Immature natural killer cell (primary cell): ENCODE results near the gene CEP63. TPM values are rescaled to one million over a fixed set of nuclear protein-coding genes. Genes with fewer than 3 reads are reported as not detected.

Experiments used
- DNase-seq, 3 donors: peaks; one replicate each; pipeline ENCODE4 v3.0.0; 2022; ENCODE audit warnings: mixed read lengths in 1 of 3
- H3K27ac Mint-ChIP-seq, 6 donors: one replicate each; pipeline ENCODE4 v1.8.0; 2020; ENCODE audit warnings: mixed read lengths in 6 of 6, mild to moderate bottlenecking in 5 of 6, inconsistent platforms in 4 of 6, moderate library complexity in 3 of 6
- H3K27me3 Mint-ChIP-seq, 3 donors: one replicate each; pipeline ENCODE4 v1.8.0; 2020 to 2021; ENCODE audit warnings: low read depth in 3 of 3, mild to moderate bottlenecking in 3 of 3, mixed read lengths in 3 of 3, moderate library complexity in 3 of 3, inconsistent platforms in 1 of 3
- H3K36me3 Mint-ChIP-seq, 3 donors: one replicate each; pipeline ENCODE4 v1.8.0; 2020; ENCODE audit warnings: mixed read lengths in 3 of 3, inconsistent platforms in 2 of 3, mild to moderate bottlenecking in 2 of 3
- H3K4me1 Mint-ChIP-seq, 2 donors: one replicate each; pipeline ENCODE4 v1.8.0; 2020; ENCODE audit warnings: inconsistent platforms in 2 of 2, mild to moderate bottlenecking in 2 of 2, mixed read lengths in 2 of 2, moderate library complexity in 1 of 2
- H3K4me3 Mint-ChIP-seq, 5 donors: one replicate each; pipeline ENCODE4 v1.8.0; 2020; ENCODE audit warnings: mild to moderate bottlenecking in 5 of 5, mixed read lengths in 5 of 5, inconsistent platforms in 3 of 5, moderate library complexity in 3 of 5
- H3K9me3 Mint-ChIP-seq, 6 donors: one replicate each; pipeline ENCODE4 v1.8.0; 2020; ENCODE audit warnings: mild to moderate bottlenecking in 6 of 6, mixed read lengths in 6 of 6, inconsistent platforms in 4 of 6, moderate library complexity in 3 of 6
- polyA plus RNA-seq, 3 donors: library from polyadenylated mRNA; unstranded; fragments of 300-500 nt; fragmentation: Illumina TruSeq; gene quantifications; one replicate each; pipeline ENCODE4 v1.2.3, GENCODE V29; 2021

CEP63 gene
- 10 to 100 TPM in 2 of 3 donors, 1 to 10 TPM in 1; 6.3 to 17.6 (median 10.8) TPM for polyA plus RNA-seq

GRCh38 chr3:134485718-134486576 lies at the start of gene CEP63, which contains the start of gene ANAPC13:
Gene CEP63, plus strand, starts transcription at chr3:134486057. Its CDS starts 9,264 bp downstream, at chr3:134495321.
Gene ANAPC13, minus strand, starts transcription at chr3:134485985. Its CDS starts 3,081 bp downstream, at chr3:134482904.
- Mint-ChIP-seq H3K9me3 (no peaks in the 10 kb centered on the region), H3K36me3 (peaks cover 11 to 18% (median 17%) of the 10 kb centered on the region in 3 donors), H3K4me1 (peaks cover 38 to 65% of the 10 kb centered on the region in 2 donors), H3K27ac (peak within 1 kb of the TSS; percentile 98 to 100 (median 100)), H3K4me3 (peak within 1 kb of the TSS; percentile 99 to 100 (median 100)), H3K27me3 (peaks cover 8 to 19% (median 15%) of the 10 kb centered on the region in 3 donors)
- DNase-seq: peak; percentile 97

DNA sequence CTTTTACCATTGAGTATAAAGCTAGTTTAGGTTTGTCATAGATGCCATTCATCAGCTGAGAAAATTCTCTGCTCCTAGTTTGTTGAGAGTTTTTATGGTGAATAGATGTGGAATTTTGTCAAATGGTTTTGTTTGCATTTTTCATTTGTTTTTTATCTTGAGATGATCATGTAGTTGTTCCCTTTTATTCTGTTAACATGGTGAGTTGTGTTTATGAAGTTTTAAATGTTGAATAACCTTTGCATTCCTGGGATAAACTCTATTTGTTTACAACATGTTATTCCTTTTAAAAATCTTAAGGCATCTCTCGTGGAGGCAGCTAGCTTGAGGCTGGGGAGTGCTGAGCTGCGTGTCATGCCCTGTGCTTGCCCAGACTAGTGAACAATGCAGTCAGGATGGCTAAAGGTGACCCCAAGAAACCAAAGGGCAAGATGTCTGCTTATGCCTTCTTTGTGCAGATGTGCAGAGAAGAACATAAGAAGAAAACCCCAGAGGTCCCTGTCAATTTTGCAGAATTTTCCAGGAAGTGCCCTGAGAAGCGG lies 48.6 kb upstream of the CEP63 start:
- Mint-ChIP-seq H3K9me3 (no peaks in the 10 kb centered on the region), H3K36me3 (no peaks in the 10 kb centered on the region), H3K4me1 (no peaks in the 10 kb centered on the region), H3K4me3 (no peak overlapping the region), H3K27me3 (peaks cover 1 to 7% (median 5%) of the 10 kb centered on the region in 3 donors), H3K27ac (no peak overlapping the region)
- no peak for DNase-seq

DNA sequence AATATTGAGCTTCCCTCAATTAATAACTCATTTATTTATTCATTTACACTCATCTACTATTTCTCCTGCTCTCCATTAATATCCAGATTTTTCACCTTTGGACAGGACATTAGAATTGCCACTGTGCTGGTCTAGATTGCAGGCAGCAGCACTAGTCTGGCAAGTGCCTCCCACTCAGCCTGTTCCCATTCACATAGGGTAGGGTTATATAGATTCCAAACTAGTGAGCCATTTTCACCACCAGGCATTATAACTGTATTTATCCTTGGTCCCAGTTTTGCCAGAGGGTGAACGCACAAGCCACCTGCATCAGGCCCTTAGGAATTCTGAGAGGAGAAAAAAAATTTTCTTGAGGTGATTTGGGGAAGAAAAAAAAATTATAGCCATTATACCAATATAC lies 44.5 kb upstream of the CEP63 start:
- Mint-ChIP-seq H3K36me3 (peaks cover 0 to 7% (median 3%) of the 10 kb centered on the region in 3 donors), H3K27ac (no peak overlapping the region), H3K27me3 (peaks cover 3 to 9% (median 8%) of the 10 kb centered on the region in 3 donors), H3K4me1 (no peaks in the 10 kb centered on the region), H3K9me3 (peaks cover 0 to 14% (median 4%) of the 10 kb centered on the region in 6 donors), H3K4me3 (no peak overlapping the region)
- DNase-seq: no peak

DNA sequence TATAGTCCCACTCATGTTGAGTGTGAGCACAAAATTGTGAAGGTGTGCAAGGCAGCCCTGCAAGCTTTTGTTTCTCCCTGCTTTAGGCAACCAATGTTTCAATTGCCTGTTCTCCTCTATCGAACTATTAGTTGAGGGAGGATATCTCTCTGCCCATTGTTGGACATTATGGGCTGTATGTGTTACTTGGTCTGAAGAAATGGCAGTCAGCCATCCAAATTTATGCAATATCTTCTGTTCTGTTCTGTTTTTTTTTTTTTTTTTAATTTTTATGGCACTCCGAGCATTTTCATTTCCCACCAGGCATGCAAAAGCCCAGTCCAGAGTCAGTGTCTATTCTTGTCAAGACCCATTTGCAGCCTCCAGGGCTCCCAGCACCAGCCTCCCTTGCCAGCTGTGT lies 44.0 kb upstream of the CEP63 start:
- H3K9me3 Mint-ChIP-seq: peaks cover 0 to 14% (median 4%) of the 10 kb centered on the region in 6 donors
- no peak overlapping the region for H3K27ac Mint-ChIP-seq
- peaks cover 0 to 7% (median 3%) of the 10 kb centered on the region in 3 donors for H3K36me3 Mint-ChIP-seq
- H3K27me3 Mint-ChIP-seq: peaks cover 3 to 11% (median 9%) of the 10 kb centered on the region in 3 donors
- no peak overlapping the region for H3K4me3 Mint-ChIP-seq
- DNase-seq: no peak
- H3K4me1 Mint-ChIP-seq: no peaks in the 10 kb centered on the region

- Mint-ChIP-seq H3K27me3 (peaks cover 3 to 9% (median 4%) of the 10 kb centered on the region in 3 donors), H3K27ac (no peak overlapping the region), H3K9me3 (peaks cover 0 to 14% (median 5%) of the 10 kb centered on the region in 6 donors), H3K4me3 (no peak overlapping the region), H3K36me3 (peaks cover 0 to 7% (median 3%) of the 10 kb centered on the region in 3 donors), H3K4me1 (no peaks in the 10 kb centered on the region)
- DNase-seq: no peak
These were observed 40.8 kb upstream of the CEP63 start for GRCh38 chr3:134445095-134445494.

GRCh38 chr3:134445636-134446035 lies 40.2 kb upstream of the CEP63 start:
- Mint-ChIP-seq H3K36me3 (peaks cover 0 to 7% (median 3%) of the 10 kb centered on the region in 3 donors), H3K4me1 (no peaks in the 10 kb centered on the region), H3K9me3 (peaks cover 0 to 14% (median 5%) of the 10 kb centered on the region in 6 donors), H3K27me3 (peaks cover 3 to 9% (median 4%) of the 10 kb centered on the region in 3 donors), H3K4me3 (no peak overlapping the region), H3K27ac (no peak overlapping the region)
- no peak for DNase-seq

- Mint-ChIP-seq H3K27me3 (peaks cover 2 to 9% (median 8%) of the 10 kb centered on the region in 3 donors), H3K4me1 (no peaks in the 10 kb centered on the region), H3K36me3 (peaks cover 0 to 7% (median 3%) of the 10 kb centered on the region in 3 donors), H3K9me3 (peaks cover 0 to 14% (median 5%) of the 10 kb centered on the region in 6 donors), H3K27ac (no peak overlapping the region), H3K4me3 (no peak overlapping the region)
- no peak for DNase-seq
These were observed 39.1 kb upstream of the CEP63 start for GRCh38 chr3:134446800-134447199.

- Mint-ChIP-seq H3K27ac (no peak overlapping the region), H3K9me3 (peaks cover 0 to 14% (median 5%) of the 10 kb centered on the region in 6 donors), H3K4me1 (no peaks in the 10 kb centered on the region), H3K27me3 (peaks cover 3 to 6% (median 5%) of the 10 kb centered on the region in 3 donors), H3K4me3 (no peak overlapping the region), H3K36me3 (peaks cover 0 to 7% (median 3%) of the 10 kb centered on the region in 3 donors)
- no peak for DNase-seq
These were observed 38.5 kb upstream of the CEP63 start for GRCh38 chr3:134447351-134447750.

DNA sequence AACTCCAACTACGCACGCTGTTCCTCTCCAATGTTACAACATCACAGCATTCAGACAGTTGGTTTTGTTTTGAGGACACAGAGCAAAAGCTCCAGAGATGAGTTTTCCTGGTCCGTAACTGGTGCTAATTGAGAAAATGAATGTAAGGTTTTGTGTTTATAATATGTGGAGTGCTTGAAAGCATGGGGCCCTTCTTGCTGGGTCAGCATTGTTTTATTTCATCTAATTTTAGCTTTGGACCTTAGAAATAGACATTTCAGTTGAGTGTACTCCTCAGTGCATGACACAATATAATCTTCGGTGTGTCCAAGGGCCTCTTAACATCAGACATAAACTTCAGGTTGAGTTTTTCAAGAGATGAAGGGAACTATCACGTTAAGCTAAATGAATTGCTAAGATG lies 37.2 kb upstream of the CEP63 start:
- Mint-ChIP-seq H3K4me3 (no peak overlapping the region), H3K27ac (no peak overlapping the region), H3K27me3 (peaks cover 1 to 5% (median 4%) of the 10 kb centered on the region in 3 donors), H3K4me1 (no peaks in the 10 kb centered on the region), H3K9me3 (peaks cover 0 to 14% (median 5%) of the 10 kb centered on the region in 6 donors), H3K36me3 (peaks cover 0 to 7% (median 3%) of the 10 kb centered on the region in 3 donors)
- DNase-seq: no peak

GRCh38 chr3:134449277-134449676 lies 36.6 kb upstream of the CEP63 start:
- peaks cover 1 to 5% (median 4%) of the 10 kb centered on the region in 3 donors for H3K27me3 Mint-ChIP-seq
- no peak overlapping the region for H3K27ac Mint-ChIP-seq
- H3K4me1 Mint-ChIP-seq: no peaks in the 10 kb centered on the region
- DNase-seq: no peak
- H3K4me3 Mint-ChIP-seq: no peak overlapping the region
- H3K9me3 Mint-ChIP-seq: peaks cover 0 to 14% (median 5%) of the 10 kb centered on the region in 6 donors
- H3K36me3 Mint-ChIP-seq: peaks cover 0 to 7% (median 3%) of the 10 kb centered on the region in 3 donors

DNA sequence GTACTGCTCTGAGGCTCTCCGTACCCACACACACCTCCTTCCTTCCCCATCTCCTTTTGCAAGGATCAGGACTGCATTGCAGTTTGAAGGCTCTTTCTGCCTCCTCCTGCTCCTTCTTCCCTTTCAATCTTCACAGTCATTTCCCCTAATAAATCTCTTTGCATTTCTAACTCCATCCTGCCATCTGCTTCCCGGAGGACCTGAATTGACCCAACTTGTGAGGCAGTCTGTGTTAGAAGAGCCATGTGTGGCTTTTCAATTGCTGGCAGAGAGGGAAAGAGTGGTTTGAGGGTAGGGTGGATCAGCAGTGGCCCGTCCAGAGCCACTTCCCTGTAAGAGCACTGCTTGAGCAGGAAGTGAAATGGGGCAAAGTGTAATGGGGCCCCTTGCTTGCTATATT lies 35.9 kb upstream of the CEP63 start:
- no peaks in the 10 kb centered on the region for H3K4me1 Mint-ChIP-seq
- H3K27ac Mint-ChIP-seq: no peak overlapping the region
- H3K9me3 Mint-ChIP-seq: peaks cover 0 to 9% (median 5%) of the 10 kb centered on the region in 6 donors
- H3K27me3 Mint-ChIP-seq: peaks cover 1 to 5% (median 4%) of the 10 kb centered on the region in 3 donors
- H3K36me3 Mint-ChIP-seq: peaks cover 0 to 3% (median 2%) of the 10 kb centered on the region in 3 donors
- H3K4me3 Mint-ChIP-seq: no peak overlapping the region
- no peak for DNase-seq

DNA sequence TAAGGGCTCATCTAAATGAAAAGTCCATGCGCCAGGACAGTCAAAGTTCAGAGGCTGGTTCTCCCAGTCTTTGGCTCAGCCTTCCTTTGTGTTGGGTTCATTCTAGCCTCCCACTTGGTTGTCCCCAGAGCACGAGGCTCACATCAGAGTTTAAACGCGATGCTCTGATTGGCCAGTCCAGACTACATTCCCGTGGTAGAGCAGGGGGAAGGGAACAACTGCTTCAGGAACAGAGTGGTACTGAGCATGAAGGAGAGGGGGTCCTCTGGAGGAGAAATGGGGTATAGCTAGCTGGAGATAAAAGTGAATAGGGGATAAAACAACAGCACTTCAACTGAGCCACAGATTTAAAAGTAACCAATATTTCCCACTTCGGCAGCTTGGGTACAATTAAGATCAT lies 32.2 kb upstream of the CEP63 start:
- no peaks in the 10 kb centered on the region for H3K4me1 Mint-ChIP-seq
- H3K36me3 Mint-ChIP-seq: no peaks in the 10 kb centered on the region
- no peak overlapping the region for H3K27ac Mint-ChIP-seq

GRCh38 chr3:134457376-134458074 lies 28.3 kb upstream of the CEP63 start:
- Mint-ChIP-seq H3K4me3 (no peak overlapping the region), H3K9me3 (no peaks in the 10 kb centered on the region), H3K36me3 (no peaks in the 10 kb centered on the region), H3K27ac (no peak overlapping the region), H3K4me1 (no peaks in the 10 kb centered on the region), H3K27me3 (peaks cover 0 to 12% (median 7%) of the 10 kb centered on the region in 3 donors)
- DNase-seq: no peak

More for the DNA sequence above, 32.2 kb upstream of the CEP63 start:
- DNase-seq: no peak
- no peaks in the 10 kb centered on the region for H3K9me3 Mint-ChIP-seq
- peaks cover 1 to 17% (median 5%) of the 10 kb centered on the region in 3 donors for H3K27me3 Mint-ChIP-seq
- H3K4me3 Mint-ChIP-seq: no peak overlapping the region
